GM19351 (cell line): ENCODE measurements around the gene PHF23.

ENCODE experiments used
- ATAC-seq: cut with Tn5 transposase; IDR thresholded peaks from one replicate; pipeline ENCODE4 v1.9.1; 2021; ENCODE audit warnings: mild to moderate bottlenecking, moderate library complexity; ENCODE audit not compliant: unreplicated experiment

The PHF23 gene

DNA sequence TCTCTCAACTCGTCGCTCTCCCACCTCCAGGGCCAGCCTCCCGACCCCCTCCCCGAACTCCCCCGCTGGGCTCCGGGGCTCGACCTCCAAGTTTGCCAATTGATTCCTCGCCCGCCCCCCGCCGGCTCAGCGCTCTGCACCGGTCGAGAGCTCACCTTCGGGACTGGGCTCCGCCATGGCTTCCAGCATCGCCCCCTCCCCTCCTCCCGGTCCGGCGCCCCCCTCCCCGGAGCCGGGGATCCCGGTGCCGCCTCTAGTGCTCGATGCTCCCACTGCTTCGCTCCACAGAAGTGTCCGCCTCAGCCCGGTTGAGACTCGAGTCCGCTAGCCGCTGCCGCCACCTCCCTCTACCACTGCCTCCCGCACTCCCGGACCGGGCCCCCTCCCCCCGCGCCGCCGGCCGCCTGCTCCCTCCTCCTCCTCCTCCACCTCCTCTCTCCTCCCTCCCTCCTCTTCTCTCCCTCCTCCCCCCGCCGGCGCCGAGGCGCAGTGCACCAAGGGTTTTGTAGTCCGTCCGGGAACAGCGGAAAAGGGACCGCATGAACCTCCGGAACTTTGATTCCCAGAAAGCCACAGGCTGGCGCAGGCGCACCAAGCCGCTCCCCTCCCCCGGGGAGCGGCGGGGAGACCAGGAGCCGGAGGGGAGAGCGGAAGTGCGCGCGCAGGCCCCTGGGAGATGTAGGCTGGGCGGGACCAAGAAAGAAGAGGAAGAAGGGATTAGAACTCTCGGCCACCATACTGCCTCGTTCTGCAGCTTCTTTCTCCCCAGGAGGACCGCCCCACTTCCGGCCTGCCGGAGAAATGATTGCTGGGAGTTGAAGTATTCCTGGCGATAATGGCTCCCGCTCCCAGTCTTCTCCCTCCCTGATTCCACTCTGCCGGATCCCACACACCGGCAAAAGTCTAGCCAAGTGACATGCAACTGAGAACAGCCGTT, at the start of gene PHF23:
TSS of gene PHF23 (minus strand) at position 367 of the 937 bp plus-strand sequence. CDS start at position 189, 178 bp downstream.
- ATAC-seq = peak; percentile 50

DNA sequence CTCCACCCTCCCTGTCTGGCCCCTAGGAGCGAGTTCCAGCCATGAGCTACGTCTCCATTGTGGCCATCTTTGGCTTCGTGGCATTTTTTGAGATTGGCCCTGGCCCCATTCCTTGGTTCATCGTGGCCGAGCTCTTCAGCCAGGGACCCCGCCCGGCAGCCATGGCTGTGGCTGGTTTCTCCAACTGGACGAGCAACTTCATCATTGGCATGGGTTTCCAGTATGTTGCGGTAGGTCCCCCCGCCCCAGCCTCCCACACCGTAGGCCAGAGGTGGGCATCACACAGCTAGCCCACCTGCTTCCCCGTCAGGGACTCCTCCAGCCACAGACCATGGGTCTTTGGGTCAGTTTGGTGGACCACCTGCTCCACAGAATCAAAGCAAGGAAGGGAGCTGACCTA, 46.4 kb upstream of the PHF23 start:
- no peak for ATAC-seq

DNA sequence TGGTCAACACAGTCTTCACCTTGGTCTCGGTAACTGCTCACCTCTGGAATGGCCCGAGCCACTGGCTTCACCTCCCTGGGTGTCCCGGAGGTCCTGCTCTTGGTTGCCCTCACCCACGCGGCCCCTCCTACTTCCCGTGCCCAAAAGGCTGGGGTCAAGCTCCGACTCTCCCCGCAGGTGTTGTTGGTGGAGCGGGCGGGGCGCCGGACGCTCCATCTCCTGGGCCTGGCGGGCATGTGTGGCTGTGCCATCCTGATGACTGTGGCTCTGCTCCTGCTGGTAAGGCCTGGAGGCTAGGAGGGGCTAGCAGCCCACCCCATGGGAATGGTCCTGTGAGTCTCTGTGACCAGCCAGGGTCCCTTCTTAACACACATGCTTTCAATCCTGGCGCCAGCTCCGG, 45.7 kb upstream of the PHF23 start:
- no peak for ATAC-seq

GRCh38 chr17:7283471-7284216, 44.4 kb upstream of the PHF23 start:
- no peak for ATAC-seq

GRCh38 chr17:7282752-7283321, 43.6 kb upstream of the PHF23 start:
- ATAC-seq = no peak

DNA sequence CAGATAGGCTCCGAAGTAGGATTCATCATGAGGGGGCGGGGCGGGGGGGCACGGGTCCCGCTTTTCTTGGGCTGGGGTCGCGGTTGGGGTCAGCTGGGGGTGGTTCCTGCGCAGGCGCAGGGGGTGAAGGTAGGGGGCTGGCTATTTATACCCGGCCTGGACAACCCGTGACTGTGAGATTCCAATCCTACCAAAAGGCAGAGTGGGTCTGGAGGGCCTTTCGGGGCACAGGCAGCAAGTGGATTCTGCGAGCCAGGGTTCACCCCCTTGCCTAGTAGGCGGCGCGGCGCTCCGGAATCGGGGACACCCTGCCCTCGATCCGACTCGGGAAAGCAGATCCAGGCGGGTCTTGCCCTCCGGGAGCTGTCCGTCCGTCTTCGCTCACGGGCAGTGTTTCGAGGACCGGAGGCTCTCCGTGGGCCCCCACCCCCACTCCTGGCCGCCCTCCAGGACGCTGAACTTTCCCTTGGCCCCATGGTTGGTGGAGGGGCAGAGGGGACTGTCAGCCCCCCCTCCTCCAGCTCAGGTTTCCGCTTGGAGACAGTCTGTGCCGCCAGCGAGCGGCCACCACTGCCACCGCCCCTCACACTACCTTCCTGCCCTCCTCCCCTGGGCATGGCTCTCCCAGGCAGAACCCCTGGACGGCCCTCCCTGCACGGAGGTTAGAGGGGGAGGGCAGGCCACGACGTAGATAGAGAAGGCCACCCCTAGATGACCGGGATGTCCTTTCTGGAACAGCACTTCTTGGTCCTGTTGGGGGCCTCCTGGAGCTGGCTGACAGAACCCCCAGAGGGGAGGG, 42.9 kb upstream of the PHF23 start:
- no peak for ATAC-seq

DNA sequence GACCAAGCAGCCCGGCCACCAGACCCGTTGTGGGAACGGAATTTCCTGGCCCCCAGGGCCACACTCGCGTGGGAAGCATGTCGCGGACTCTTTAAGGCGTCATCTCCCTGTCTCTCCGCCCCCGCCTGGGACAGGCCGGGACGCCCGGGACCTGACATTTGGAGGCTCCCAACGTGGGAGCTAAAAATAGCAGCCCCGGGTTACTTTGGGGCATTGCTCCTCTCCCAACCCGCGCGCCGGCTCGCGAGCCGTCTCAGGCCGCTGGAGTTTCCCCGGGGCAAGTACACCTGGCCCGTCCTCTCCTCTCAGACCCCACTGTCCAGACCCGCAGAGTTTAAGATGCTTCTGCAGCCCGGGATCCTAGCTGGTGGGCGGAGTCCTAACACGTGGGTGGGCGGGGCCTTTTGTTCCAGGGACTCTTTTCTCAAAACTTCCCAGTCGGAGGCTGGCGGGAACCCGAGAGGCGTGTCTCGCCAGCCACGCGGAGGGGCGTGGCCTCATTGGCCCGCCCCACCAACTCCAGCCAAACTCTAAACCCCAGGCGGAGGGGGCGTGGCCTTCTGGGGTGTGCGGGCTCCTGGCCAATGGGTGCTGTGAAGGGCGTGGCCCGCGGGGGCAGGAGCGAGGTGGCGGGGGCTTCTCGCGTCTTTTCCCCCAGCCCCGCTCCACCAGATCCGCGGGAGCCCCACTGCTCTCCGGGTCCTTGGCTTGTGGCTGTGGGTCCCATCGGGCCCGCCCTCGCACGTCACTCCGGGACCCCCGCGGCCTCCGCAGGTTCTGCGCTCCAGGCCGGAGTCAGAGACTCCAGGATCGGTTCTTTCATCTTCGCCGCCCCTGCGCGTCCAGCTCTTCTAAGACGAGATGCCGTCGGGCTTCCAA, 42.1 kb upstream of the PHF23 start, which contains the start of gene SLC2A4:
TSS of gene SLC2A4 (plus strand) at position 645 of the 879 bp plus-strand sequence. CDS start at position 862, 217 bp downstream.
- peak; percentile 53 for ATAC-seq

DNA sequence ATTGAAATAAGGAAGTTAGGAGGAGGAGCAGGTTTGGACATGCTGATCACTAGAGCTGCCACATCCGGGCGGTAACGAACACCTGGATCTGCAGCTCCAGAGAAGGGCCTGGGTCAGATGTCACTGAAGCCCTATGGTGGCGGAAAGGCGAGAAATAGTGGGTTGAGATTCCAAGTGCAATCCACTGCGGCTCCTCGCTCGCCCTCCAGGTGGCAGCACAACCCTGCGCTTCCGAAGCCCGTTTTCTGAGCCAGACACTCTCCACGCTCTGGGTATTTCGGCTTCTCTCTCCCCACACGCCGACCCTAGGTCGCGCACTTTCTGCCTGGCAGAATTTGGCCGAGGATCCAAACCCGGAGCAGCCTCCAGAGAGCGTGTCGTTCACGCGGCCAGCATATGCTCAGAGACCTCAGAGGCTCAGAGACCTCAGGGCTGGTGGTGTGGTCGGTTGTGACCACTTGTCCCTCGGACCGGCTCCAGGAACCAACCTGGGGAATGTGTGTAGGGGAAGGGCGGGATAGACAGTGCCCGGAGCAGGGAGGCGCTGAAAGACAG, 41.3 kb upstream of the PHF23 start:
- no peak for ATAC-seq

- ATAC-seq = no peak
Measured at GRCh38 chr17:7279448-7279847, 40.2 kb upstream of the PHF23 start.

GRCh38 chr17:7266784-7267183, 27.5 kb upstream of the PHF23 start:
- ATAC-seq = no peak

DNA sequence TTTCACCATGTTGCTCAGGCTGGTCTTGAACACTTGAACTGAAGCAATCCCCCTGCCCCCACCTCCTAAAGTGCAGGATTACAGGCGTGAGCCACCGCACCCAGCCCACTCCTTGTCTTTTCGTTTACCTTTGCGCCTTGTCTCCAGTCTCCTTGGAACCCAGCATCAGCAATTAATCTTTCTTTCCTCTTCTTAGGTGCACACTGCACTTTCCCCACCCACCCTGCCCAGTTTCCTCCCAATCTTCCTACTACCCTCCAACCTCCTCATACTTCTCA, 24.5 kb upstream of the PHF23 start:
- no peak for ATAC-seq

DNA sequence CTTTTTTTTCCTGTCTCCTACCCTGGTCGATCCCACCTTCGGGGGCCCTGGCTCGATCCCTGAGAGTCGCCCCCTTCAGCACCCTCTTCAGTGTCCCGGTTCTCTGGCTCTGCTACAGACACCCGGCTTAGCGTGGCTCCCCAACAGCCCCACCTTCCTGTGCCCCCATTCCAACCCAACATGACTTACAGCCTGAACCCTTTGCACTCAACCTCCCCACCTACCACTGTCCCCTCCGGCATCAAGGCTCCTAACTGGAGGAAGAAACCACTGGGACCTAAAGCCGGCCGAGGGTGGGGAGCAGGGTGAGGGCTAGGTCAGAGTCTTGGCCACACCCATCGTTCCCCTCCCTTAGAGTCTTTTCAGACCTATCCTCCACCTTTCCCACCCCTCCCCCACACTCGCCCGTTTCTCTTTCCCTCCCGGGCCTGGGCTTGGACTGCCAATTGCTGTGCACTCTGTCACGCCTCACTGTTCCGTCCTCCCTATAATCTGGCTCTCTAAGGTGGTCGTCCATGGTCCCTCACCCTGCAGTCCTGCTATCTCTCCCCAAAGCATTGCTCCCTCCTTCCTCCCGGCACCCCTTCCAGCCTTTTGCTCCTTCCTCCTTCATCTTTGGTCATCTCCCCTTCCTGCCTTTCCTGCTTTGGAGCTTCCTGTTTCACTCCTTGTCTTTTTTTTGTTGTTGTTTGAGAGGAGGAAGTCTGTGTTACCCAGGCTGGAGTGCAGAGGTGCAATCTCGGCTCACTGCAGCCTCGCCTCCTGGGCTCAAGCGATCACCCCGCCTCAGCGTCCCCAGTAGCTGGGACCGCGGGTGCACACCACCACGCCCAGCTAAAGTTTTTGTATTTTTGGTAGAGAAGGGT, 23.9 kb upstream of the PHF23 start:
- ATAC-seq = no peak

GRCh38 chr17:7262192-7262934, 23.1 kb upstream of the PHF23 start, which contains the start of gene CLDN7:
CLDN7 (minus strand) TSS chr17:7262478; CDS start chr17:7262043, 435 bp downstream.
- ATAC-seq = no peak

GRCh38 chr17:7261379-7262191, 22.3 kb upstream of the PHF23 start:
- ATAC-seq = no peak

DNA sequence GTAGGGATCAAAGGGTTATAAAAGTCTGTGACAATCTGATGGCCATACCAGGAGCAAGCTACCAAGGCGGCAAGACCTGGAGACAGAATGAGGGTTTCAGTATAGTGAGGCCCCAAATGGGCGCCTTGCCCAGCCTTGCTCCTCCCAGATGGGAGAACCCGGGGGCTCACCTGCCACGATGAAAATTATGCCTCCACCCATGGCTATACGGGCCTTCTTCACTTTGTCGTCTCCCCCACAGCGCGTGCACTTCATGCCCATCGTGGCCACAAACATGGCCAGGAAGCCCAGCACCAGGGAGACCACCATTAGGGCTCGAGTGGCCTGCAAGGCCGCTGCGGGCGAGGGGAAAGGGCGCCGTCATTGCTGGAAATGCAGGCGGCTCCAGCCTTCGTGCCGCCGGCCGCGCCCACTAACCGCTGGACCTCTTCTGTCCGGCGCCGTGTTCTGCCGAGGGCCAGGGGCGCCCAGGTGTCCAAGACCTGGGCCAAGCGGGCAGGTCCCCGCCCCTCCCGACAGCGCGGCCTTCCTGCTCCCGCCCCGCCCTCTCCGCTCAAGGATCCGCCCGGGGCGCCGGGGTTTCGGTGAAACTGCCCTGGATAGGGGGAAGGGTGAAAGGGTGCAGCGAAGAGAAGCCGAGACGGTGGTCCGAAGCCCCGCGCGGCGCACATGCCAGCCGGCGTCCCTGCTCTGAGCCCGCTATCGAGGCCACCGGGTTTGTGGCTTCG, 21.6 kb upstream of the PHF23 start:
- no peak for ATAC-seq

GRCh38 chr17:7260151-7260550, 20.9 kb upstream of the PHF23 start:
- ATAC-seq = no peak
